Loucy (cell line): ENCODE results near the gene ARHGEF26.

Experiments used
- CTCF ChIP-seq: fragments of 200-600 bp; sonication (generic); conservative IDR thresholded peaks from 2 replicates; pipeline ENCODE4 v1.5.1; 2014; ENCODE audit warnings: mild to moderate bottlenecking, antibody characterized with exemption, low read length
- EZH2phosphoT487 ChIP-seq: fragments of 200-600 bp; IDR thresholded peaks from 2 replicates; pipeline ENCODE4 v1.6.1; 2018; ENCODE audit warnings: antibody characterized with exemption, mild to moderate bottlenecking, moderate library complexity, borderline replicate concordance

- TF ChIP-seq CTCF, result no peak
- no peak for TF ChIP-seq EZH2phosphoT487
Observed at GRCh38 chr3:154285221-154285620, 164.0 kb downstream of the ARHGEF26 start.
